OCI-M2 (cell line): ENCODE measurements around the gene DGKB.

Experiments
- DNase-seq: peaks from one replicate; lab custom pipeline; 2025; ENCODE audit not compliant: unreplicated experiment; lab: John Stamatoyannopoulos, UW

The DGKB gene

DNA sequence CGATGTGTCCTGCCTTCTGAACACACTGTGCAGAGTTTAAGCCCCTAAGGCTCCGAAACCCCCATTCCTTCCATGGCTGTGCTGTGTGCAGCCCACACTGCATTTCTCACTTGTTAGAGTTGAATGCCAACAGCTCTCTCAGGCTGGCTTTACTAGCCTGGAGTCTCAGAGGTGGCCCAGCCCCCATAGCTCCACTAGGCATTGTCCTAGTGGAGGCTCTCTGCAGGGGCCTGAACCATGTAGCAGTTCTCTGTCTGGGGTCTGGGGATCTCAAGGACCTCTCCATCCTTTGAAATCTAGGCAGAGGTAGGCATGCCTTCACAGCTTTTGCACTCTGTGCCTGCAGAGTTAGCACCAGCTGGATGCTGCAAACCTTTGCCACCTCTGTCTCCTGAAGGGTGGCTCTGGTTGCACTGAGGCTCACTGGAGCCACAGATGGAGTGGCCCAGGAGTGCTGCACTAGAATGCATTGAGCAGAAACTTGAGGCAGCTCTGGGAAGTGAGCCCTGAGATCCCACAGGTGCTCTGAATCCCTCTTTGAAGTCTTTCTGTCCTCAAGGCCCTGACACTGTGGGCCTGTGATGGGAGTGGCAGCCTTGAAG lies 301.7 kb downstream of the DGKB start:
- no peak for DNase-seq

DNA sequence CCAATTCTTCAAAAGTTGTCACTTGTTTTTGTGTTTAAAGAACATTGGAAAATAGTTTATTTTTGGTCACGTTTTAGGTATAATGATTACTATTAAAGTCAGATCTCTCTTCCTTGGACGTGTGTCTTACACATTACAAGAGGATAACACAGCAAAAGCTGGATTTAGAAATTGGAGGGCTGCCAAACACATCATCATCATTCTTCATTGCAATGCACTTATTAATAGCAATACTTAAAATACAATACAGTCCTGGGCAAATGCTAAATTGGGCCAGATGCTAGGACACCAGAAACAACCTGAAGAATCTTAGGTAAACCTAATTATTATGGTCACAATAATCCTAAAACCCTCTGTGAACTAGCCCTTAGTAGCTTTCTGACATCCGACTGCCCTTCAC lies 303.6 kb downstream of the DGKB start:
- no peak for DNase-seq

DNA sequence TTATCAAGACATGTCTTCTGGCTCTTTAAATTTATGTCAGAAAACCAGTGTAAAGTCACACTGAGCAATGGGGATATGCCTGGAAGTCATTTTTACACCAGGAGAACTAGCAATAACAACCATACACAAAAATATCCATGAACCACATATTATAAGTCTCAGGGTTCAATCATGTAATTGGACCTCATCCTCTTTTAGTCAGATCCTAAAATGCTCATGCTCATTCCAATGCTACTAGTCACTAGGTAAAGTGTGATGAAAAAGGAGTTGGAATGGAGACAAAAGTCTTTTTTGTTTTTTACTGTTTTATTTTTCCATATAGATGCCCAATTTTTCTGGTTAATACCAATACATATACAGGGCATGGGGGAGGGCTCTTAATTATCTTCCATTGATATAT lies 306.1 kb downstream of the DGKB start:
- no peak for DNase-seq

DNA sequence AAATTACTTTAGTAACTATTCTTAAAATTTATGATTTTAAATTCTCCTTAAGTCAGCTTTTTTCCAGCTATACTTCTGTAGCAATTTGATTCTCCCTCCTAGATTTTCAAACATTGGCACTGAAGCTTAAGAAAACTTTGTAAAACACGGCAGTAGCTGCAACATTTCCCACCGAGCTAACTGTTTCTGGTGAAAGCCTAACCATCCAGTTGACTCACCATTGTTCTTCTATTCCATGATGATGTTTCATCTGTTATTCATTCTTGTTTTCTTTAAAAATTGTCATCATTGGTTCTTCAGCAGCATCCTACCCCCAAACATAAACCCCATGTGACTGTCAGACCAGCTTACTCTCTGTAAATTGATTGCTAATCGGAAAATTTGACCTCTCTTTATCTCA lies 312.3 kb downstream of the DGKB start:
- DNase-seq = no peak

DNA sequence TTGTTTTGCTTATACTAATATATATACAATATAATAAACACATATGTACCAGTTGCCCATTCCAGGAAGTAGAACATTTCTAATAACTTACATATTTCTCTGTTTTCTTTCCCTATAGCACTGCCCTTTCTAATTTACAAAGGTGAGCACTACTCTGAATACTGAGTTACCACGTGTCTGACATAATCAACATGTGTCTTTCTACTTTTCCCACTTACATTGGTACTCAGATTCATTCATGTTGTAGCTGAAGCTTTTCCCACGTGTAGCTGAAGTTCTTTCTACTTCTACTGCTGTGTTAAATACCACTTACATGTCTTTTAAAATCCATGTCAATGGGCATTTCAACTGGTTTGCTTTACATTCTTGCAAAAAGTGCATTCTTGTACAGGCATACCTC lies 317.3 kb downstream of the DGKB start:
- DNase-seq = no peak

DNA sequence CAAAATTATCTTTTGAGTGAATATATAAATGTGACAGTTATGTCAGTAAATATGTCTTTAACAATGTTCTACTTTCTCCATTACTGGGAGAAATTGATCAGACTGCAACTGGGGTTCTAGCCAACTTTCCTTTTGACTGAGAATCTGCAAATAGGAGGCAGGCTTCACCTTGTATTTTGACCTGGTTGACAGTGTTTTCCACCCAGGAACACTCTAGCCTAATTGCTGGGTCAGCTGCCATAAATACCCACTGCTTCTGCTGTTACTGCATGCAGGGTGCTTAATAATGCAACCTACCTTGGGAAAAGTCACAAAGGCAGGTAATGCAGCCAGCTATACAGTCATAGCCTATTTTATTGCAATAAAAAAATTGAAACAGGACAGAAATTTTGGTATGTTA lies 319.0 kb downstream of the DGKB start:
- no peak for DNase-seq

DNA sequence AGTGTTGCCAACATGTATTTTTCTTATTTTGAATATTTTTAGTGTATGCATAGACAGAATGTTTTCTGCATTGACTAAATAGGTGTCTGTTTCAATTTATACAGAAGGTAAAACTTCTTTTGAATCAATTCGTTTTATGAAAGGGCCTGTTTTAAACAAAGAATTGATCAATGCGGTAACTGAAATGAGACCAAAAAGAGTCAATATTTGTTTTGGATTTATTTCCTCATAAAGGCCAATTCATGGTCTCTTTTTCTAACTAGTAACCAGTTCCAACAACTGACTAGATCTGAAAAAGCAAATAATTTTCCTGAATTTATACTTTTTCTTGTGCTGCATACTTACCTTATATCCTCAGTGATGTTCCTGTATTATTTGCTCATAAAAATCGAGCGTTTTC lies 320.5 kb downstream of the DGKB start:
- no peak for DNase-seq

DNA sequence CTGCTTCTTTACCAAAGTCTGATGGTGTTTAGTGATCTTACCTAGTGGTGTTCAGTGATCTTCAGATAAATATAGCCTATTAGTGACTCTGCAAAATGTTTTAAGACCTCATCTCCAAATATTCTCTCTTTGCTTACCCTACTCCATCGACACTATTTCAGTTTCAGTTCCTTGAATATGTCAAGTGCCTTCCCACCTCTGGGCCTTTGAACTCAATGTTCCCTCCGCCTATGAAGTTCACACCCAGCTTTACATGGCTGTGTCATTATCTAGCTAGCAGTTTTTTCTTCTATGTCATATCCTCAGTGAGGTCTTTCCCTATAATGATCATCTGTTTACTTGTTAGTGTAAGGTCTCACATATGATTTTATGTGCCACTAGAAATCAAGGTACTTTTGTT lies 322.6 kb downstream of the DGKB start:
- DNase-seq = no peak

DNA sequence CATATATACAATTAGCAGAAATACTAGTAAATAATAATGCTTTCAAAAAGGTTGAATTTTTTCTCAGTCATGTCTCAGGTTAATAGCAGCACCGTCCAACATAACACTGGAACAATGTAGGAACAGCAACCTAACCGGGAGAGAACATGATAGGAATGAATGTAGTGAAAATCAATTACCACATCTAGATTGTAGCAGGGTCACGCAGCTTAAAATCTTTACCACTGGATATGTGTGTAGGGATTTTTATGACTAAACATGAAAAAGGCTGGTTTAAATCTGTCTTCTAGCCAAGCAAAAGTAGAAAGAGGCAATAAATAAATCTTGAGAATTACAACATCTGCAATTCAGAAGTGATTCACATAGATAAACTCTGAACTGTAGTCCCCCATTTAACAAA lies 326.0 kb downstream of the DGKB start:
- no peak for DNase-seq

DNA sequence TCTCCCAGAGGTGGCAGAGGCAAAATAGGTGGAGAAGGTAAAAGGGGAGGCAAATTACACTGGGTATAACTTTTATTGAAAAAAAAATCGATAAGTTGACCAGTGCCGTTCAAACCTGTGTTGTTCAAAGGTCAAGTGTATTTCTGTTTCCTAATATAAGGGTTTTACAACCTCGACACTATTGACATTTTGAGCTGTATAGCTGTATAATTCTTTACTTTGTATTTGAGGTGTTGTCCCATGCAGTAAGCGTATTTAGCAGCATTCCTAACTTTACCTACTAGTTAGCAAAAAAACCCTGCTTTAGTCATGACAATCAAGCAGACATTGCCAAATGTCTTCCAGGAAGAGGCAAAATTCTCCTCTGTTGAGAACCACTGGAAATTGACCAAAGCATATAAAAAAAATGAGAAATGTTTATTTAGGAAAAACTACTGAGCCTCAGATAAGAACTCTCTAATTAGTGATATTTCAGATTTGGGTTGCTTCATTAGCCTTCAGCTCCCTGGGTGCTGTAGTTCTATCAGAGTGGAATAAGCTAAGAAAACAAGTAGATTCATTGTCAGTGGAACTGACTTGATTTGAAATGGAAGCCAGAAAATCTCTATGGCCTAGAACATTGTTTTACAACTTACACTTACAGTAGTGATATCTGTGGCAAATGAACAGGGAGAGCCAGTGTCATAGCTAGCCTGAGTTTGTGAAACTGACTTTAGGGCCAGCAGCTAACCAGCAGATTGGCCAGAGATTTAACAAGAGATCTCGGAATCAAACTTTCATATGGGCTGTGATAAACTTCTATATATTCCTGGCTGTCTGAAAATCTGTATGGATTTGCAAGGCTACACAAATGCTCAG lies 331.6 kb downstream of the DGKB start:
- DNase-seq = no peak

DNA sequence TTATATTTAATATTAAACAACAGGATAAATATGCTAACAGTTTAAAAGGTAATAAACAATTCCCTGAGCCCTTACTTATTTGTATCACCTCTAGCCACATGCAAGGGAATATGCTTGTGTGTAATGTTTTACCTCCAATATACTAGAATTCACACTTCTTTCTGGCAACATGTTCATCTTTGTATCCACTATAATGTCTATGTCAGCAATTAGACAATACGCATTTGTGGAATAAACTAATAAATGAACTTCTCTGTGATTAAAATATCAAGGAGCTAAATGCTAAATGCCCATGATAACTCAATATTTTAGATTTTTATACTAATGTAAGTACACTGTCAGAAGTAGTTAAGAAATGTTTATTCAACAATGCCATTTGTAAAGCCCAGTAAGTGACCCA lies 350.5 kb downstream of the DGKB start:
- DNase-seq = no peak

DNA sequence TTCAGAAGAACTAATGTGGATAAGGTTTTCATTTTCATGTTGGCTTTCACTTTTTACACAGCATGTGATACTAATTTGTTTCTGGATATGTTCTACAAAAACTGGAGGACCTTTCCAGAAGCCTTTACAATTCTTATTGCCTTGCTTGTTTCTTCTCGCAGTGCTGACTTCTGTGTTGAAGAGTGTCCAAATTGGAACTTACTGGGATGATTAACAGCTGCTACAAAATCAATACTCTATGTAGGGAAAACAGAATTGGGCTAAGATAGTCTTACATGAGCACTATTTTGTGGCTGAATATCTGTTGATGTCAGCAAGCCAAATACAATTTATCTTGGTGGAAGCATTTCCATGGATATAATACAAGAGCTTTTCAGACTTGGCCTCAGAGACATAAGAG lies 351.2 kb downstream of the DGKB start:
- no peak for DNase-seq

DNA sequence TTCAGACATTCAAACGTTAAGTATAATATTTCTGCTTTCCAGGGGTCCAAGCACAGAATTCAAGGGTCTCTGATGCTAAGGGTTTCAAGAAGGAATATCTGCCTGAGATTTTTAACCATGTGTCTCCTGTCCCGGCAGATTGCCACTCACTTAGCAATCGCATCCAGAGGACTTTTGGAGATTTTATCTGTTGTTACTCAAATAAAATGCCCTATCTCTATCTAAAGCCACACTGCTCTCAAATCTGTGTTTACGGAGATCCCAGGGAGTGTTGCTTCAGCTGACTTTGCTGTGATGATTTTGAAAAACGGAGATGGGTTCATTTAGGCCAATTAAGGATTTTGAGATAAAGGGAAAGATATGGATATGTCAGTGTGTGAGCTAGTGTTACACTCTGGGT lies 359.9 kb downstream of the DGKB start:
- DNase-seq = no peak

DNA sequence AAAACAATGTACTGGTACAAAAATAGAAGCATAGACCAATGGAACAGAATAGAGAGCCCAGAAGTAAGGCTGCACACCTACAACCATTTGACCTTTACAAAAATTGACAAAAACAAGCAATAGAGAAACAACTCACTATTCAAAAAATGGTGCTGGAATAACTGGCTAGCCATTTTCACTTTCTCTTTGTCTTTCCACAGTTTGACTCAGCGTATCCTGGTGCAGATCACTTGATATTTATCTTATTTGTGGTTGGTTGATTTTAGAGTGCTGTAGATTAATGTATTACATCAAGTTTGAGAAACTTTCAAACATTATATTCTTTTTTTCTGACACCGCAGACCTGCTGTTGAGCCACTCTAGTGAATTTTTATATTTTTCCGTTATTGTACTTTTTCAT lies 381.4 kb downstream of the DGKB start:
- no peak for DNase-seq

DNA sequence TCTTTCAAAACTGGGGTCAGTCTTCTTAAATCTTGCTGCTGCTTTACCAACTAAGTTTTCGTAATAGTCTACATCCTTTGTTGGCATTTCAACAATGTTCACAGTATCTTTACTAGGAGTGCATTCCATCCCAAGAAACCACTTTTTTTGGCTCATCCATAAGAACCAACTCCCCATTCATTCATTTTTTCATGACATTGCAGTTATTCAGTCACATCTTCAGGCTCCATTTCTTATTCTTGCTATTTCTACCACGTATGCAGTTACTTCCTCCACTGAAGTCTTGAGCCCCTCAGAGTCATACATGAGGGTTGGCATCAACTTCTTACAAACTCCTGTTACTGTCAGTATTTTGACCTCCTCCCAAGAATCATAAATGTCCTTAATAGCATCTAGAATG lies 392.3 kb downstream of the DGKB start:
- no peak for DNase-seq

DNA sequence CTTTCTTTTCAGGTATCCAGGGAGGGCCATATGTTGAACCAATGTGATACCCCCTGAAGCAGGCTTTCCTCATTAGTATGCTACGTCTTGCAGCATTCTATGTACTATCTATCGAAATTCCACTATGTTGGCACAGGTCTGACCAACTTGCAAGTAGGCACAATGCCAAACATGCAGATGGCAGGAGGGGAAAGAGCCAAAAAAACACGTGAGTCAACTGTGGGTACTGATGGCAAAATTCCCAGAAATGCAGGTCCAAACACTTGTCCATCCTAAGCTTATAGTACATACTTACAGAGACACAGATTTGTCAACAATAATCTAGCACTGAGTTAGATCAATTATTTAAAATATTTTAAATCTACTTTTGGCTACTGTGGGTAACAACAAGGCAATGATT lies 394.9 kb downstream of the DGKB start:
- no peak for DNase-seq

DNA sequence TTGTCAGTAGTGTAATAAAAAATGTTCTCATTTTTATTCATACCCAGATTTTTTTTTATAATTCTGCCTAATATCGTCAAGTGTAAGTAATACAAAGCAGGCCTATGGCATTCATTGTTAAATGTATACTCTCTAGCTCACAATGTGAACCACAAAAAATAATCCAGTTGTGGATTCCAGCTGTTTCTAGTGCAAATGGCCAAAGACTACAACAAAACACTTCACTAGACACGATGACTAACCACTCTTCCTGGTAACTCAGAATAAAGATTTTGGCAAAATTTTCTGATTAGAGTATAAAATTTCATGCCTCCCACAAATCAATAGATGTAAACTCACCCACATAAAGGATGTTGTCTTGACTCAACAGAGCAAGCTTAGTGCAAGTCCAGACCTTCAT lies 396.6 kb downstream of the DGKB start:
- no peak for DNase-seq

DNA sequence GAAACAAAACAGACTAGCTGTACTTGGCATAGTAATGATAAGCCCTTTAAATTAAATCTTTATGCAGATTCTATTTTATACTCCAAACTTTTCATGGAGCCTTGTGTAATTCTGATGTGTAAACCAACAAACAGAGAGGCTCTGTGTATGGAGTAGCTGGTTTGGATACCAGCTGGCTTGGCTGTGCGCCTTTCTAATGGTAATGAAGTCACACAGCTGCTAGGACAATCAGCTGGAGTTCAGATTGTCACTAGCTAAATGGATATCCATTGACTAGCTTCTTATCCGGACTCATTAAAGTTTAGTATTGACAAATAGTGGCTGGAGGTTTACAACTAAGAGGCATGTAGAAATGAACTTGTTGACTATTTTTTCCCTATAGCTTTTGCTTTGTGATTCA lies 398.4 kb downstream of the DGKB start:
- no peak for DNase-seq

DNA sequence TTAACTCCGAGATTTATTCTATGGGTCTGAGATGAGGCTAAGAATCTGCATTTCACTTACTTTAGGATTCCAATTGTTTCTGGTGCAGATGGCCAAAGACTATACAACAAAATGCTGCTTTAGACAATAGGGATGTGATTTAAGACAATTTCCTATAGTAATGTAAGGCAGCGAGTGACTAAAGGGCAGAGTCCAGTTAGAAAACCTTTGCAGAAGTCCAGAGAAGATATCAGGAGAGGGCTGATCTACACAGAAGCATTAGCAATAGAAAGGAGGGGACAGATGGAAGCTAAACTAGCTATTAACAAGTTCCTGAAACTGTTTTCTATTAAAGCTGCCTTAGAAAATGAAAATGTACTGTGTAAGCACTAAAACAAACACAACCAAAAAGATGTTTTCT lies 398.9 kb downstream of the DGKB start:
- DNase-seq = no peak

DNA sequence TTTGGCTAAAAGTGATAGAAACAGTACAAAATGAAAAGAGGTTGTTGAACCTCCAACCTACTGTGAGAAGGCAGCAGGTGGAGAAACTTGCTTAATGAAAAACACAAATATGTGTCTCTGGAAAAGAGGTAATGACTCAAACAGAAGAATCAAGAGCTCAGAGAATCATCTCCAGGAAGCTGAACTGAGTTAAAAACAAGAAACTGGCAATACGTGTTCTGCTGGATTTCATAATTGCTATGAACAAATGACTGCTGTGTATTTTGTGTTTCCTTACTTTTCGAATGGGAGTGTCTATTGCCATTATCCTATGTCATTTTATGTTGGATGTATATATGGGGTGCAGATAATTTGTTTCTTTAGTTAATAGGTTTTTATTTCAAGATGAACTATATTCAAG lies 401.1 kb downstream of the DGKB start:
- no peak for DNase-seq

DNA sequence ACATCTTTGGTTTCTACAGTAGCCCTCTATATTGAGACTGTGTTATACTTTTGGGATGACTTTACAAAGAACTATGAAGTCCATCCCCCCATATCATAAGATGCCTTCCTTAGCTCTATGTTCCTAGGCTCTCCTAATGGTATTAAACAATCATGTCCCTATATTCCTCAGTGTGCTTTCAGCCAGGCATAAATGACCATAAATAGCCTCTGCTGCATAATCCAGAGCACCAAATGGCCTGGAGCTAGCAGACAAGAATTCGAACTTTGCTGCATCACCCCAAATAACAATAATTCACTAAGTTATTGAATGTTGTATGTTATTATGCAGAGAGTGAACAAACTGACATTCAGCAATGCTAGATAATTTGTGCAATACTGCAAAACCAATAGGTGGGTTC lies 405.2 kb downstream of the DGKB start:
- no peak for DNase-seq

DNA sequence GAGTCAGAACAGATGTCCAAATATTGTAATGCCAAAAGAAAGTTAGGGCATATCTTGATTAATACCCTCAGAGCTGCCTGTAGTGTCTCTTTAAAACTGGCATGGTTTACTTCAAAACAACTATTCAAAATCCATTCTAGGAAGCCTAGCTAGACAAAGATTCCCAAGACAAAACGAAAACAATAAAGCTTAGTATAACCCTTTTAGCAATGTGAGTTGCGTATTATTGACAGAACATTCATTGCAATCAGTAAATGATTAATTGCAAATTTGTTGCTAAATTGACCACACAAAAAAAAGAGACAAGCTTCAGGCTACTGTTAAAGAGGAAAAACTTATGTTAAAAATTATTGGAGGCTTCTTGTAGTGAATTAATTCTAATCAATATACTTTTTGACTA lies 406.9 kb downstream of the DGKB start:
- no peak for DNase-seq
